ENCODE results near the gene ARHGEF17.

ARHGEF17 gene

DNA sequence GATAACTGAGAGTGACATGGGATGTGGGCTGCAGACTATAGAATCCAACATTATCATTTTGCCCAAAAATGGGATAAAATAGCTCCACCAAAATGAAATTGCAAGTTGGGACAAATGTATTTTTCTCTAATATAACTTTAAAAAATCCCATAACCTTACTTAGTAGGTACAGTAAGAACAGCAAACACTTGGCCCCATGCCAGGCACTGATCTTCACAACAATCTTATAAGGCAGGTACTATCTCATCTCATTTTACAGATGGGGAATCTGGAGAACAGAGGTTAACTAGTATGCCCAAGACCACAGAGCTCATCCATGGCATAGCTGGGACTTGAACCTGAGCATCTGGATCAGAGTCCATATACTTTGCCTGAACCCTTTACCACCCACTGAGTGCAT is 13.5 kb upstream of the ARHGEF17 start:
- no peak overlapping the region for H3K4me3 ChIP-seq (ENCODE audit: insufficient read depth, low read depth, low read length)
- peaks cover 4% of the 10 kb centered on the region for H3K27me3 ChIP-seq (ENCODE audit: control insufficient read depth, insufficient read depth, low read length, poor library complexity, severe bottlenecking)
- peaks cover 11% of the 10 kb centered on the region for H3K4me1 ChIP-seq (ENCODE audit: control insufficient read depth, insufficient read depth, low read length)
- H3K27ac ChIP-seq (ENCODE audit: insufficient read depth, low read depth, low read length, poor library complexity, severe bottlenecking) = no peak overlapping the region
- H3K9me3 ChIP-seq (ENCODE audit: control insufficient read depth, low read length) = no peaks in the 10 kb centered on the region
- no peaks in the 10 kb centered on the region for H3K36me3 ChIP-seq (ENCODE audit: control insufficient read depth, insufficient read depth, low read length)

DNA sequence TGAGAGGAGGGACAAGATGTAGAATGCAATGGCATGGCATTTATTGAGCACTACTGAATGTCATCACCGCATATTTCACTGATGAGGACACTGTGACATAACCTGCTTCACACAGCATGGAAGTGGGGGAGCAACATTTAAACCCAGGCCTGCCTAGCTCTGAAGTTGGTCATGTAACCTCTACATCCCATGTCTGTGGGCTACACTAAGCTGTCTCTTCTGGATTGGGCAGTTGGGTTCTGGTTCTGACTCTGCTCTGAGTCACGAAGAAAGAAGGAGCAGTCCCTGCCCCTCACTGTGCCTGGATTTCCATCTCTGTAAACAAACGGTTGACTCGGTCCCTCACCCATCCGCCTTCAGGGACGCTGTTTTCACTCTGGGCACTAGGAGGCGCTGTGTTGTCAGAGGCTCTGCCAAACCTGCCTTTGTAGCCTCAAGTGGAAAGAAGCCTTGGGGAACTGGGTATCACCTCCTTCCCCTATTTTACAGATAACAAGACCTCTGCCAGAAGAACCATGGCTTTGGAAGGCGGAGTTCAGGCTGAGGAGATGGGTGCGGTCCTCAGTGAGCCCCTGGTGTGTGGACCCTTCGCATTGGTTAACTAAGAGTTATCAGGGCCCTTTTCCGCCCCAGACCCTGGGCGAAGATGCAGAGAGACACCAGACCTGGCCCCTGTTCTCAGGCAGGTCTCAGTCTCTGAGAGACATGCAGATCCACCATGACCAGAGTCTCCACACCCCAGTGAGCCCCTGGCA is 12.7 kb upstream of the ARHGEF17 start:
- no peaks in the 10 kb centered on the region for H3K36me3 ChIP-seq (ENCODE audit: control insufficient read depth, insufficient read depth, low read length)
- no peak overlapping the region for H3K27ac ChIP-seq (ENCODE audit: insufficient read depth, low read depth, low read length, poor library complexity, severe bottlenecking)
- WGBS, 2 experiments = 35% methylated on average over 12 of the region's 12 CpGs
- no peaks in the 10 kb centered on the region for H3K9me3 ChIP-seq (ENCODE audit: control insufficient read depth, low read length)
- H3K27me3 ChIP-seq (ENCODE audit: control insufficient read depth, insufficient read depth, low read length, poor library complexity, severe bottlenecking) = peaks cover 4% of the 10 kb centered on the region
- H3K4me3 ChIP-seq (ENCODE audit: insufficient read depth, low read depth, low read length) = no peak overlapping the region
- H3K4me1 ChIP-seq (ENCODE audit: control insufficient read depth, insufficient read depth, low read length) = peaks cover 11% of the 10 kb centered on the region

GRCh38 chr11:73295996-73296318 is 12.1 kb upstream of the ARHGEF17 start:
- 96% methylated on average over 3 of the region's 3 CpGs for WGBS, 2 experiments
- Histone ChIP-seq H3K27ac (ENCODE audit: insufficient read depth, low read depth, low read length, poor library complexity, severe bottlenecking) (no peak overlapping the region), H3K4me3 (ENCODE audit: insufficient read depth, low read depth, low read length) (no peak overlapping the region), H3K9me3 (ENCODE audit: control insufficient read depth, low read length) (no peaks in the 10 kb centered on the region), H3K4me1 (ENCODE audit: control insufficient read depth, insufficient read depth, low read length) (peaks cover 11% of the 10 kb centered on the region), H3K27me3 (ENCODE audit: control insufficient read depth, insufficient read depth, low read length, poor library complexity, severe bottlenecking) (peaks cover 4% of the 10 kb centered on the region), H3K36me3 (ENCODE audit: control insufficient read depth, insufficient read depth, low read length) (no peaks in the 10 kb centered on the region)

DNA sequence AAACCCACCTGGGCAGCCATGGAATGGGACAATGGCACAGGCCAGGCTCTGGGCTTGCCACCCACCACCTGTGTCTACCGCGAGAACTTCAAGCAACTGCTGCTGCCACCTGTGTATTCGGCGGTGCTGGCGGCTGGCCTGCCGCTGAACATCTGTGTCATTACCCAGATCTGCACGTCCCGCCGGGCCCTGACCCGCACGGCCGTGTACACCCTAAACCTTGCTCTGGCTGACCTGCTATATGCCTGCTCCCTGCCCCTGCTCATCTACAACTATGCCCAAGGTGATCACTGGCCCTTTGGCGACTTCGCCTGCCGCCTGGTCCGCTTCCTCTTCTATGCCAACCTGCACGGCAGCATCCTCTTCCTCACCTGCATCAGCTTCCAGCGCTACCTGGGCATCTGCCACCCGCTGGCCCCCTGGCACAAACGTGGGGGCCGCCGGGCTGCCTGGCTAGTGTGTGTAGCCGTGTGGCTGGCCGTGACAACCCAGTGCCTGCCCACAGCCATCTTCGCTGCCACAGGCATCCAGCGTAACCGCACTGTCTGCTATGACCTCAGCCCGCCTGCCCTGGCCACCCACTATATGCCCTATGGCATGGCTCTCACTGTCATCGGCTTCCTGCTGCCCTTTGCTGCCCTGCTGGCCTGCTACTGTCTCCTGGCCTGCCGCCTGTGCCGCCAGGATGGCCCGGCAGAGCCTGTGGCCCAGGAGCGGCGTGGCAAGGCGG is 11.4 kb upstream of the ARHGEF17 start:
- WGBS, 2 experiments = 95 to 96% methylated on average over 35 of the region's 35 CpGs
- no peaks in the 10 kb centered on the region for H3K36me3 ChIP-seq (ENCODE audit: control insufficient read depth, insufficient read depth, low read length)
- no peak overlapping the region for H3K27ac ChIP-seq (ENCODE audit: insufficient read depth, low read depth, low read length, poor library complexity, severe bottlenecking)
- no peaks in the 10 kb centered on the region for H3K9me3 ChIP-seq (ENCODE audit: control insufficient read depth, low read length)
- peaks cover 11% of the 10 kb centered on the region for H3K4me1 ChIP-seq (ENCODE audit: control insufficient read depth, insufficient read depth, low read length)
- H3K27me3 ChIP-seq (ENCODE audit: control insufficient read depth, insufficient read depth, low read length, poor library complexity, severe bottlenecking) = peaks cover 4% of the 10 kb centered on the region
- no peak overlapping the region for H3K4me3 ChIP-seq (ENCODE audit: insufficient read depth, low read depth, low read length)

- 93 to 95% methylated on average over 18 of the region's 18 CpGs for WGBS, 2 experiments
- Histone ChIP-seq H3K27me3 (ENCODE audit: control insufficient read depth, insufficient read depth, low read length, poor library complexity, severe bottlenecking) (peaks cover 4% of the 10 kb centered on the region), H3K4me1 (ENCODE audit: control insufficient read depth, insufficient read depth, low read length) (peaks cover 11% of the 10 kb centered on the region), H3K9me3 (ENCODE audit: control insufficient read depth, low read length) (no peaks in the 10 kb centered on the region), H3K4me3 (ENCODE audit: insufficient read depth, low read depth, low read length) (no peak overlapping the region), H3K36me3 (ENCODE audit: control insufficient read depth, insufficient read depth, low read length) (no peaks in the 10 kb centered on the region), H3K27ac (ENCODE audit: insufficient read depth, low read depth, low read length, poor library complexity, severe bottlenecking) (no peak overlapping the region)
These were observed 10.9 kb upstream of the ARHGEF17 start for GRCh38 chr11:73297231-73297590.

DNA sequence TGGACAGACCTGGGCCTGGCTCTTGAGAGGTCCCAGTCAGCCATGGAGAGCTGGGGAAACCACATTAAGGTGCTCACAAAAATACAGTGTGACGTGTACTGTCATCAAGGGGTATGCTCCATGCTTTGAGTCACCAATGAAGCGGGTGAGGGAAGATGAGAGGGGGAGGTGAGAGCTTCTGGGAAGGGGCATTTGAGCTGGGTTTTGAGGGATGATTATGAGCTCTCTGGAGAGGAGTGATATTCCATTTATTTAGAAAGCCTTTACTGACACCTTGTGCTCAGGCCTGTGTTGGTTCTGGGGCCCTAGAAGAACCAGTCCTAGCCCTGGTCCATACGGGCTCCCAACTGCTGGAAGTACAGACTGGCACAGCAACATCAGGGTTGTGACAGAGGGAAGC is 10.4 kb upstream of the ARHGEF17 start:
- H3K9me3 ChIP-seq (ENCODE audit: control insufficient read depth, low read length) = no peaks in the 10 kb centered on the region
- H3K36me3 ChIP-seq (ENCODE audit: control insufficient read depth, insufficient read depth, low read length) = no peaks in the 10 kb centered on the region
- no peak overlapping the region for H3K4me3 ChIP-seq (ENCODE audit: insufficient read depth, low read depth, low read length)
- H3K4me1 ChIP-seq (ENCODE audit: control insufficient read depth, insufficient read depth, low read length) = peaks cover 11% of the 10 kb centered on the region
- H3K27me3 ChIP-seq (ENCODE audit: control insufficient read depth, insufficient read depth, low read length, poor library complexity, severe bottlenecking) = peaks cover 4% of the 10 kb centered on the region
- 77 to 89% methylated on average over 3 of the region's 3 CpGs for WGBS, 2 experiments
- no peak overlapping the region for H3K27ac ChIP-seq (ENCODE audit: insufficient read depth, low read depth, low read length, poor library complexity, severe bottlenecking)

DNA sequence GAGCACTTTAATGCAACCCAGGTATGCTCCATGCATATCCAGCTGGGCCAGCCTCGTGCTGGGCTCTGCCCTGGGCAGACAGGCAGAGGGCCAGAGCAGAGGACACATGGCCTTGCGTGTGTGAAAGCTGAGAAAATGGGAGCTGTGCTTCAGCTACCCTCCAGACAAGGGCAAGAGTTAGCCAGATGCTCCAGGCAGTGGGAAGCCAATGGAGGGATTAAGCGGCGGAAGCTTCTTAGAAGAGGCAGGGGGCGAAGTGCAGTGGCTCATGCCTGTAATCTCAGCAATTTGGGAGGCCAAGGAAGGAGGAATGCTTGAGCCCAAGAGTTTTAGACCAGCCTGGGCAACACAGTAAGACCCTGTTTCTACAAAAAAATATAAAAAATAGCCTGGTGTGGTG is 9.8 kb upstream of the ARHGEF17 start:
- no peaks in the 10 kb centered on the region for H3K36me3 ChIP-seq (ENCODE audit: control insufficient read depth, insufficient read depth, low read length)
- peaks cover 4% of the 10 kb centered on the region for H3K27me3 ChIP-seq (ENCODE audit: control insufficient read depth, insufficient read depth, low read length, poor library complexity, severe bottlenecking)
- no peak overlapping the region for H3K4me3 ChIP-seq (ENCODE audit: insufficient read depth, low read depth, low read length)
- no peaks in the 10 kb centered on the region for H3K9me3 ChIP-seq (ENCODE audit: control insufficient read depth, low read length)
- WGBS, 2 experiments = 82 to 85% methylated on average over 5 of the region's 5 CpGs
- peaks cover 7% of the 10 kb centered on the region for H3K4me1 ChIP-seq (ENCODE audit: control insufficient read depth, insufficient read depth, low read length)
- H3K27ac ChIP-seq (ENCODE audit: insufficient read depth, low read depth, low read length, poor library complexity, severe bottlenecking) = no peak overlapping the region

- 88 to 91% methylated on average over 10 of the region's 10 CpGs for WGBS, 2 experiments
These were observed 8.3 kb upstream of the ARHGEF17 start for GRCh38 chr11:73299751-73300150.

DNA sequence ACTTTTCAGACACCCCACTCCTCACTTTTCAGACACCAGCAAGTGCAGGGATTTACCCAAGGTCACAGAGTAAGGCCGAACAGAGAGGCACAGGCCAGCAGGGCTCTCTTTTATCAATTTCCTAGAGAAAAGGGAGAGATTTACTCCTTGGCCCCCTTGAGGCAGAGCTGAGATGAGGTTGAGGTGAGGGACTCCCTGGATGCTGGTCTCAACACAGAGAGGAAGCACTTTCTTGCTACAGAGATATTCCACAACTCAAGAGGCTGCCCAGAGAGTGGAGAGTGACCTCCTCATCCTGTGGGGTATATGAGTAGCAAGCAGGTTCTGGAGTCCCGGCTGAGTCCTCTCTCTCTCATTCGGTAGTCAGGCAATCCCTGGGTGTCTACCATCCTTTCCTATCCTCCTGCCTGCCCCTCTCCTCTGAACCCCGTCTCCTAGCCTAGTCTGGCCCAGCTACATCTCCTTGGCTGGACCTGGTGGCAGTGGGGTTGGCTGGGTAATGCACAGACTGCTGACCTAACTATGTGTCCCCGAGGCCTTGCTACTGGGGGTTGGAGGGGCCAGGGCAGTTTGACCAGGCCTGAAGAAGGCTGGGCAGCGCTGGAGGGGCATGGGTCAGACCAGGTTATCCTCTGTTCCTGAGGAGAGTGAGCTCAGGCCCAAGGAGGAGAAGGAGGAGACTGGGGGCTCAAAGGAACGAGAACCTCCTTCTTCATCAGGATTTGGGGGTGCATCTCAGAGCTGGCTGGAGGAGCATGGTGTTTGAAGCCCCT is 1.8 kb upstream of the ARHGEF17 start:
- Histone ChIP-seq H3K9me3 (ENCODE audit: control insufficient read depth, low read length) (no peaks in the 10 kb centered on the region), H3K27ac (ENCODE audit: insufficient read depth, low read depth, low read length, poor library complexity, severe bottlenecking) (peak overlapping the region; percentile 85)
- 87% methylated on average over 7 of the region's 7 CpGs for WGBS, 2 experiments

More at GRCh38 chr11:73299751-73300150, 8.3 kb upstream of the ARHGEF17 start:
- Histone ChIP-seq H3K27ac (ENCODE audit: insufficient read depth, low read depth, low read length, poor library complexity, severe bottlenecking) (no peak overlapping the region), H3K9me3 (ENCODE audit: control insufficient read depth, low read length) (no peaks in the 10 kb centered on the region), H3K4me3 (ENCODE audit: insufficient read depth, low read depth, low read length) (no peak overlapping the region), H3K4me1 (ENCODE audit: control insufficient read depth, insufficient read depth, low read length) (peaks cover 5% of the 10 kb centered on the region), H3K36me3 (ENCODE audit: control insufficient read depth, insufficient read depth, low read length) (no peaks in the 10 kb centered on the region), H3K27me3 (ENCODE audit: control insufficient read depth, insufficient read depth, low read length, poor library complexity, severe bottlenecking) (peaks cover 4% of the 10 kb centered on the region)

DNA sequence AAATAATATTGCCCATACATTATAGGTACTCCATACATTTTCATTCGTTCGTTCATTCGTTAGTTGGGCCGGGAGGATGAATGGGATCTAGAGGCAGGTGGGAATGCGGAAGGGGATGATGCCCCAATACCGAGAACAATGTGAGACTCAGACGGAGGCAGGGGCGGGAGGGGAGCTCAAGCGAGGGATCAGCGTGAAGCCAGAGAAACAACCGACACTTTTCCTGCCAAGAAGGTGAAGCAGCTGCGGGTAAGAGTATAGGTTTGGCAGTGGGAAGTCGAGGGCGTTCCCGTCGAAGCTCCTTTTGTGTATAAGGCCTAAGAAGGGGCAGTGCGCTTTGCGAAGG is 1.1 kb upstream of the ARHGEF17 start:
- H3K4me1 ChIP-seq (ENCODE audit: control insufficient read depth, insufficient read depth, low read length) = peaks cover 23% of the 10 kb centered on the region
- peaks cover 10% of the 10 kb centered on the region for H3K27me3 ChIP-seq (ENCODE audit: control insufficient read depth, insufficient read depth, low read length, poor library complexity, severe bottlenecking)
- WGBS, 2 experiments = 9 to 11% methylated on average over 18 of the region's 18 CpGs
- peak overlapping the region; percentile 16 for H3K4me3 ChIP-seq (ENCODE audit: insufficient read depth, low read depth, low read length)
- H3K27ac ChIP-seq (ENCODE audit: insufficient read depth, low read depth, low read length, poor library complexity, severe bottlenecking) = peak overlapping the region; percentile 85
- H3K9me3 ChIP-seq (ENCODE audit: control insufficient read depth, low read length) = no peaks in the 10 kb centered on the region
- H3K36me3 ChIP-seq (ENCODE audit: control insufficient read depth, insufficient read depth, low read length) = peaks cover 5% of the 10 kb centered on the region

More for the DNA sequence above, 1.8 kb upstream of the ARHGEF17 start:
- H3K36me3 ChIP-seq (ENCODE audit: control insufficient read depth, insufficient read depth, low read length) = peaks cover 4% of the 10 kb centered on the region
- H3K4me1 ChIP-seq (ENCODE audit: control insufficient read depth, insufficient read depth, low read length) = peaks cover 16% of the 10 kb centered on the region
- H3K27me3 ChIP-seq (ENCODE audit: control insufficient read depth, insufficient read depth, low read length, poor library complexity, severe bottlenecking) = peaks cover 10% of the 10 kb centered on the region
- H3K4me3 ChIP-seq (ENCODE audit: insufficient read depth, low read depth, low read length) = no peak overlapping the region

Data from ectodermal cell (in vitro differentiated cells).